ENCODE results near the gene CD36.
A peak's percentile ranks its signal among the peaks of the same experiment; 100 is the strongest.

Gene CD36

GRCh38 chr7:80611779-80612178 is 26.7 kb upstream of the CD36 start:
- Histone ChIP-seq H3K4me1 (peaks cover 10% of the 10 kb centered on the region), H3K4me3 (no peak overlapping the region), H3K36me3 (replicated peaks) (no peaks in the 10 kb centered on the region), H3K27me3 (ENCODE audit: low read depth) (no peaks in the 10 kb centered on the region), H3K9me3 (no peaks in the 10 kb centered on the region)
- in situ Hi-C loops (cut with MboI; ENCODE audit: low sequenced_read_pairs) = no loop called here
- DNase-seq (ENCODE audit: low spot score in 2 of 2) = no peak

DNA sequence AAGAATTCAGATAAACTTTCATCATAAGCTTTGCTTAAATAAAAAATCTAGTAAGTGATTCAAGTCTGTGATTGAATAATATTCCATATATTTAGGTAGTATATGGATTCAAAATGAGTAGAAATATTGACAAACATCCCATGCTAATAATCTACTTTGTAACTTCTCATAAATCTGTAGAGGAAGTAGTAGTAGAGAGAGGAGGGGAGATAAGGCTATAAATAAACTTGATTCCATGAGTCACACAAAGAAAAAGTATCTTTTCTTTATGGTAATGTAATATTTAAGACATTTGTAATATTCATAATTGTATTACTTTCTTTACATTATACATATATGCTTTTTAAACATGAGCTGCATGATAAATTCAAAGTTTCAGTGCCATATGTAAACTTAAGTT is 25.6 kb upstream of the CD36 start:
- no peaks in the 10 kb centered on the region for H3K27me3 ChIP-seq (ENCODE audit: low read depth)
- DNase-seq (ENCODE audit: low spot score in 2 of 2) = no peak
- no peak overlapping the region for H3K4me3 ChIP-seq
- in situ Hi-C loops (cut with MboI; ENCODE audit: low sequenced_read_pairs) = no loop called here
- H3K4me1 ChIP-seq = peaks cover 10% of the 10 kb centered on the region
- H3K9me3 ChIP-seq = no peaks in the 10 kb centered on the region
- H3K36me3 ChIP-seq (replicated peaks) = no peaks in the 10 kb centered on the region

GRCh38 chr7:80613519-80613918 is 24.9 kb upstream of the CD36 start:
- Histone ChIP-seq H3K36me3 (replicated peaks) (no peaks in the 10 kb centered on the region), H3K4me3 (no peak overlapping the region), H3K4me1 (peaks cover 10% of the 10 kb centered on the region), H3K27me3 (ENCODE audit: low read depth) (no peaks in the 10 kb centered on the region), H3K9me3 (no peaks in the 10 kb centered on the region)
- in situ Hi-C loops (cut with MboI; ENCODE audit: low sequenced_read_pairs) = no loop called here
- no peak for DNase-seq (ENCODE audit: low spot score in 2 of 2)

- Histone ChIP-seq H3K9me3 (no peaks in the 10 kb centered on the region), H3K36me3 (replicated peaks) (no peaks in the 10 kb centered on the region), H3K4me1 (peaks cover 10% of the 10 kb centered on the region), H3K4me3 (no peak overlapping the region), H3K27me3 (ENCODE audit: low read depth) (no peaks in the 10 kb centered on the region)
- in situ Hi-C loops (cut with MboI; ENCODE audit: low sequenced_read_pairs) = no loop called here
- peak in 1 of 2 experiments; percentile 59 for DNase-seq (ENCODE audit: low spot score in 2 of 2)
Measured at GRCh38 chr7:80614851-80615271, 23.6 kb upstream of the CD36 start.

DNA sequence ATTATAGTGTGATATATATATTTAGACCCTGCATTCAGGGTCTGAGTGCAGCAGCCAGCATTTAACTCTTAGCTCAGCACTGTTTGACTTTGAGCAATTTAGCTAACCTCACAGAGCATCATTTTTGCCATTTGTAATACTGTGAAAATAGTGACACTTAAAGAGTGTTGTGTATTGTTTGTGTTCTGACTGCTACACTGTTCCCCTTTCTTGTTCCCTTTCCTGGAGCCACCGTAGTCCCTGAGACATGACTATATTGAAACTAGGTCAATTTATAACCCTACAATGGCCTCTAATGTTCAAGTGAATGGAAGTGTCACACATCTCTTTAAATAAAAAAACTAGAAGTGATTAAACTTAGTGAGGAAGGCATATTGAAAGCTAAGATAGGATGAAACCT is 20.3 kb upstream of the CD36 start:
- no peaks in the 10 kb centered on the region for H3K27me3 ChIP-seq (ENCODE audit: low read depth)
- H3K4me1 ChIP-seq = peaks cover 10% of the 10 kb centered on the region
- DNase-seq (ENCODE audit: low spot score in 2 of 2) = no peak
- H3K4me3 ChIP-seq = no peak overlapping the region
- in situ Hi-C loops (cut with MboI; ENCODE audit: low sequenced_read_pairs) = no loop called here
- H3K9me3 ChIP-seq = no peaks in the 10 kb centered on the region
- no peaks in the 10 kb centered on the region for H3K36me3 ChIP-seq (replicated peaks)

DNA sequence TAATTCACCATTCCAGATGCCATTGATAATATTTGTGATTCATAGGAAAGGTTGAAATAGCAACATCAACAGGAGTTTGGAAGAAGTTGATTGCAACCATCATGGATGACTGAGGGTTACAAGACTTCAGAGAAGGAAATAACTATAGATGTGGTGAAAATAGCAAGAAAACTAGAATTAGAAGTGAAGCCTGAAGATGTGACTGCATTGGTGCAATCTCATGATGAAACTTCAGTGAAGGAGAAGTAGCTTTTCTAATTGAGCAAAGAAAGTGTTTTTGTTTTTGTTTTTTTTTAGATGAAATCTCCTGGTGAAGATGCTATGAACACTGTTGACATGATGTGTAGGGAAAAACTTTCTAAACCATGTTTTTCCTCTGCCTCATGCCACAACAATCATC is 18.7 kb upstream of the CD36 start:
- Histone ChIP-seq H3K36me3 (replicated peaks) (no peaks in the 10 kb centered on the region), H3K4me3 (no peak overlapping the region), H3K27me3 (ENCODE audit: low read depth) (no peaks in the 10 kb centered on the region), H3K4me1 (peaks cover 20% of the 10 kb centered on the region), H3K9me3 (no peaks in the 10 kb centered on the region)
- in situ Hi-C loops (cut with MboI; ENCODE audit: low sequenced_read_pairs) = no loop called here
- DNase-seq (ENCODE audit: low spot score in 2 of 2) = no peak

- Histone ChIP-seq H3K9me3 (no peaks in the 10 kb centered on the region), H3K36me3 (replicated peaks) (no peaks in the 10 kb centered on the region), H3K27me3 (ENCODE audit: low read depth) (no peaks in the 10 kb centered on the region), H3K4me1 (peaks cover 38% of the 10 kb centered on the region), H3K4me3 (no peak overlapping the region)
- DNase-seq (ENCODE audit: low spot score in 2 of 2) = no peak
- in situ Hi-C loops (cut with MboI; ENCODE audit: low sequenced_read_pairs) = no loop called here
Measured at GRCh38 chr7:80622541-80622940, 15.9 kb upstream of the CD36 start.

- Histone ChIP-seq H3K4me1 (peaks cover 38% of the 10 kb centered on the region), H3K27me3 (ENCODE audit: low read depth) (no peaks in the 10 kb centered on the region), H3K4me3 (peak overlapping the region; percentile 2; the same call in 1 of the 2 replicates), H3K9me3 (no peaks in the 10 kb centered on the region), H3K36me3 (replicated peaks) (no peaks in the 10 kb centered on the region)
- in situ Hi-C loops (cut with MboI; ENCODE audit: low sequenced_read_pairs) = no loop called here
- DNase-seq (ENCODE audit: low spot score in 2 of 2) = peak; percentile 77 to 82
Measured at GRCh38 chr7:80623503-80624252, 14.8 kb upstream of the CD36 start.

GRCh38 chr7:80624763-80625162 is 13.7 kb upstream of the CD36 start:
- Histone ChIP-seq H3K9me3 (no peaks in the 10 kb centered on the region), H3K4me1 (peaks cover 39% of the 10 kb centered on the region), H3K4me3 (no peak overlapping the region), H3K27me3 (ENCODE audit: low read depth) (no peaks in the 10 kb centered on the region), H3K36me3 (replicated peaks) (no peaks in the 10 kb centered on the region)
- in situ Hi-C loops (cut with MboI; ENCODE audit: low sequenced_read_pairs) = no loop called here
- DNase-seq (ENCODE audit: low spot score in 2 of 2) = no peak

- in situ Hi-C loops (cut with MboI; ENCODE audit: low sequenced_read_pairs) = no loop called here
- Histone ChIP-seq H3K9me3 (no peaks in the 10 kb centered on the region), H3K4me1 (peaks cover 52% of the 10 kb centered on the region)
Measured at GRCh38 chr7:80629023-80629422, 9.4 kb upstream of the CD36 start.

DNA sequence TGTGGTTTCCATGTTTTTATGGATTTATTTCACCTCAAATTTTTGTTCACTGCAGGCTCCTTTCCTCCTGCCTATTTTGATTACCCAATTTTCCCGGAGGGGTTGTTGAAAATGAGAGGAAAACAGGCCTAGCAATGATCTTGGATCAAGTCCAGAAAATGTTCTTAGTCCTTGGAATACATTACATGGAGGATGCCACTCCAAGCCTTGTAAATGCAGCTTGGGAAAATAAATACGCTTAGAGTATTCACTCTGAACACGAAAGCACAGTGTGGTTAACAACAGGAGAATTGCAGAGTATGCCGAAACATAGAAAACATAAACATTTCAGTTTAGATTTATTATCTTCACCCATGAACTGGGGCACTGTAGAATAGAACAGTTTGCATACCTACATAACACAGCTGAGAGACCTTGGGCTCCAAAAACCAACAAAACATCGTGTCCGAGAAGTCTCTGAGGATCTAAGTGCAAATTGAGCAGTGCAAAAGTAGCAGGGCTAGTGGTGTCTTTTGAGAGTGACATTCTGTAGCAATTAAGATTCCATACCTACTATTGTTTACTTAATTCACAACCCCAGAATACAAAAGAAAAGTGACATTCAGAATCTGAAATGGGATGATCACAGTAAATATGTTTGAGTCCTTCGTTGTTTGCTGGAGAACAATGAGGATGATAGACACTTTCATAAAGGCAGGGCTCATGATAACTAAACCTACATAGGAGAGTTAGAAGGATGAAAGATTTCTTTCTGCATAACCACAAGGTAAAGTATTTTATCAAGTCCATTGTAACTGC is 7.6 kb upstream of the CD36 start:
- Histone ChIP-seq H3K27me3 (ENCODE audit: low read depth) (no peaks in the 10 kb centered on the region), H3K9me3 (no peaks in the 10 kb centered on the region), H3K4me3 (peak overlapping the region; percentile 1), H3K36me3 (replicated peaks) (no peaks in the 10 kb centered on the region), H3K4me1 (peaks cover 37% of the 10 kb centered on the region)
- DNase-seq (ENCODE audit: low spot score in 2 of 2) = peak; percentile 48 to 79
- in situ Hi-C loops (cut with MboI; ENCODE audit: low sequenced_read_pairs) = no loop called here

More at GRCh38 chr7:80629023-80629422, 9.4 kb upstream of the CD36 start:
- H3K27me3 ChIP-seq (ENCODE audit: low read depth) = no peaks in the 10 kb centered on the region
- no peaks in the 10 kb centered on the region for H3K36me3 ChIP-seq (replicated peaks)
- DNase-seq (ENCODE audit: low spot score in 2 of 2) = no peak
- H3K4me3 ChIP-seq = no peak overlapping the region

- no peak overlapping the region for H3K4me3 ChIP-seq
Measured at GRCh38 chr7:80631421-80631820, 7.0 kb upstream of the CD36 start.

DNA sequence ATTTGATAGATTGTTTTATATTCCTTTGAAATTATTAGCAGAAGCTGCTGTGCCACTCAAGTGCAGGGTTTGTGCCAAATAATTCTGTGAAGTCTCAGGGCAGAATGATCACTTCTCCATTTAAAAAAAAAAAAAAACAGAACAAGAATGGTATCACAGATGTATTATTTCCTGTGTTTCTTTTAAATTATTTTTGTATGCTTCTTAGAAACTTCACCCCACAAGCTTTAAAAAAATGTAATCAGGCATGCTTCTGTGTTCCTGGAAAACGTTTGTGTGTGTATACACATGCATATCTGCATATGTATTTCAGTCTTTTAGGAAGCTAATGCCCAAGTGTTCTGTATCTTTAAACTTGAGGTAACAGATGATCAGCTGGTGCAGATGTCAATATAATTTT is 6.3 kb upstream of the CD36 start:
- DNase-seq (ENCODE audit: low spot score in 2 of 2) = no peak
- H3K36me3 ChIP-seq (replicated peaks) = no peaks in the 10 kb centered on the region
- H3K9me3 ChIP-seq = no peaks in the 10 kb centered on the region
- no peak overlapping the region for H3K4me3 ChIP-seq
- in situ Hi-C loops (cut with MboI; ENCODE audit: low sequenced_read_pairs) = no loop called here
- H3K4me1 ChIP-seq = peaks cover 27% of the 10 kb centered on the region
- no peaks in the 10 kb centered on the region for H3K27me3 ChIP-seq (ENCODE audit: low read depth)

More at GRCh38 chr7:80631421-80631820, 7.0 kb upstream of the CD36 start:
- Histone ChIP-seq H3K9me3 (no peaks in the 10 kb centered on the region), H3K36me3 (replicated peaks) (no peaks in the 10 kb centered on the region), H3K4me1 (peaks cover 31% of the 10 kb centered on the region), H3K27me3 (ENCODE audit: low read depth) (no peaks in the 10 kb centered on the region)
- in situ Hi-C loops (cut with MboI; ENCODE audit: low sequenced_read_pairs) = no loop called here
- DNase-seq (ENCODE audit: low spot score in 2 of 2) = no peak

- DNase-seq (ENCODE audit: low spot score in 2 of 2) = no peak
- H3K4me3 ChIP-seq = no peak overlapping the region
- H3K4me1 ChIP-seq = peaks cover 24% of the 10 kb centered on the region
- no peaks in the 10 kb centered on the region for H3K9me3 ChIP-seq
- H3K36me3 ChIP-seq (replicated peaks) = no peaks in the 10 kb centered on the region
- in situ Hi-C loops (cut with MboI; ENCODE audit: low sequenced_read_pairs) = no loop called here
- no peaks in the 10 kb centered on the region for H3K27me3 ChIP-seq (ENCODE audit: low read depth)
Measured at GRCh38 chr7:80632819-80633218, 5.6 kb upstream of the CD36 start.
